Peyer's patch (tissue), 4 donors: ENCODE data around the gene PTPRE.

Source experiments
- POLR2A ChIP-seq, 2 donors: fragments of 450-650 bp; IDR thresholded peaks; one replicate each; pipeline ENCODE4 v1.5.1; 2017; ENCODE audit warnings: antibody characterized with exemption in 2 of 2, mild to moderate bottlenecking in 2 of 2, moderate library complexity in 2 of 2
- TF ChIP-seq, protein P1 (sequence below), 6 experiments: fragments of 450-650 bp in 4 of 6; fragments of 200-600 bp in 2 of 6; sonication (generic) in 1 of 6; IDR thresholded peaks; one replicate each; pipeline ENCODE4 v1.5.1; 2017 to 2019; ENCODE audit warnings: antibody characterized with exemption in 6 of 6, mild to moderate bottlenecking in 3 of 6, moderate library complexity in 1 of 6

DNA sequence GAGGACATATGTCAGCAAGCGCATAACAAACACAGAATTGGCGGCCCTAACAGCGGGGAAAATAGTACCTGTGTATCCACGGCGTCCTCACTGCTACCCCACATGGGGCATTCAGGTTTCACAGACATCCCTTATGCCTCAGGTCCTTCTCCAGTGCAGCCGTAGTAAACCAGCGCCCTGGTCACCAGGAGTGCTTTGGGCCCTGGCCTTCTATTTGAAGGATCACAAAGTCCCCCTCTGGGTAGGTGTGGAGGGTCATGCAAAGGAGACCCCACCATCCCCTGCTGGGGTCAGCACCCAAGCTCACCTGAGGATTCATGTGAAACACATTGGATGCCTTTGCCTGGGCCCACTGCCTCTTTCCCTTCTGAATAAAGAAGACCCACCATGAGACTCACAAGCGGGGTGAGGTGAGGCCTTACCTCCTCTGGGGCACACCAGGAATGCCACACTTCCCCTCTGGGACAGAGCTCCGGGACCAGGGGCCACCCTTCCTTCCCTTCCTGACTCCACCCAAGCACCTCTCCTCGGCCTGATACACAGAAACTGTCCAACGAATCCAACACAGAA is 32.9 kb upstream of the PTPRE start:
- TF ChIP-seq, protein P1, sequence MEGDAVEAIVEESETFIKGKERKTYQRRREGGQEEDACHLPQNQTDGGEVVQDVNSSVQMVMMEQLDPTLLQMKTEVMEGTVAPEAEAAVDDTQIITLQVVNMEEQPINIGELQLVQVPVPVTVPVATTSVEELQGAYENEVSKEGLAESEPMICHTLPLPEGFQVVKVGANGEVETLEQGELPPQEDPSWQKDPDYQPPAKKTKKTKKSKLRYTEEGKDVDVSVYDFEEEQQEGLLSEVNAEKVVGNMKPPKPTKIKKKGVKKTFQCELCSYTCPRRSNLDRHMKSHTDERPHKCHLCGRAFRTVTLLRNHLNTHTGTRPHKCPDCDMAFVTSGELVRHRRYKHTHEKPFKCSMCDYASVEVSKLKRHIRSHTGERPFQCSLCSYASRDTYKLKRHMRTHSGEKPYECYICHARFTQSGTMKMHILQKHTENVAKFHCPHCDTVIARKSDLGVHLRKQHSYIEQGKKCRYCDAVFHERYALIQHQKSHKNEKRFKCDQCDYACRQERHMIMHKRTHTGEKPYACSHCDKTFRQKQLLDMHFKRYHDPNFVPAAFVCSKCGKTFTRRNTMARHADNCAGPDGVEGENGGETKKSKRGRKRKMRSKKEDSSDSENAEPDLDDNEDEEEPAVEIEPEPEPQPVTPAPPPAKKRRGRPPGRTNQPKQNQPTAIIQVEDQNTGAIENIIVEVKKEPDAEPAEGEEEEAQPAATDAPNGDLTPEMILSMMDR (IDR thresholded peaks at IDR 0.05) = no peak
- TF ChIP-seq POLR2A (IDR thresholded peaks at IDR 0.05) = no peak
